CD4-positive, alpha-beta T cell (primary cell): ENCODE data around the gene RRM2. TPM values are rescaled to one million over a fixed set of nuclear protein-coding genes. Genes with fewer than 3 reads are reported as not detected.

ENCODE experiments used
- ATAC-seq: fragments of 200-7000 bp; cut with Tn5 transposase; one replicate; pipeline ENCODE4 v1.10.0; 2022; ENCODE audit warnings: mild to moderate bottlenecking; ENCODE audit not compliant: poor library complexity
- CTCF ChIA-PET: fragments of 350-600 bp; sonication (Branson Sonifier 250); formaldehyde crosslinking; loops from one replicate; lab custom pipeline; 2021; ENCODE audit warnings: antibody characterized with exemption, inconsistent platforms; lab: Charles Lee
- POLR2A ChIA-PET: fragments of 350-600 bp; sonication (Branson Sonifier 250); formaldehyde crosslinking; loops from one replicate; lab custom pipeline; 2021; ENCODE audit warnings: antibody characterized with exemption, inconsistent platforms; lab: Charles Lee
- DNase-seq, 14 experiments: peaks; one replicate each; pipeline ENCODE4 v3.0.0-alpha.2; 2013 to 2020; ENCODE audit warnings: mixed read lengths in 2 of 14
- H3K27ac ChIP-seq, 2 donors: one replicate each; pipeline versions ENCODE4 v1.5.1 to v1.7.0; 2013; ENCODE audit warnings: low read length in 2 of 2, low read depth in 1 of 2, mild to moderate bottlenecking in 1 of 2
- H3K27me3 ChIP-seq, 2 experiments: 1 replicate in 1 of 2; 2 replicates in 1 of 2; pipeline versions ENCODE4 v1.6.1 to v1.7.0; 2013; ENCODE audit warnings: low read length in 2 of 2, control low read depth in 1 of 2, mild to moderate bottlenecking in 1 of 2, moderate library complexity in 1 of 2; ENCODE audit not compliant: insufficient read depth in 2 of 2, control insufficient read depth in 1 of 2
- H3K36me3 ChIP-seq: one replicate; pipeline ENCODE4 v1.6.1; 2013; ENCODE audit warnings: low read length, control low read depth; ENCODE audit not compliant: insufficient read depth
- H3K4me1 ChIP-seq: one replicate; pipeline ENCODE4 v1.6.1; 2013; ENCODE audit warnings: low read length, control low read depth; ENCODE audit not compliant: insufficient read depth
- H3K4me3 ChIP-seq: one replicate; pipeline ENCODE4 v1.5.1; 2013; ENCODE audit warnings: mild to moderate bottlenecking, low read length, moderate library complexity
- H3K9me3 ChIP-seq, 2 experiments: 1 replicate in 1 of 2; 2 replicates in 1 of 2; pipeline versions ENCODE4 v1.6.1 to v1.7.0; 2013; ENCODE audit warnings: low read length in 2 of 2, mild to moderate bottlenecking in 2 of 2, control low read depth in 1 of 2, moderate library complexity in 1 of 2; ENCODE audit not compliant: control insufficient read depth in 1 of 2, insufficient read depth in 1 of 2
- H3K27ac Mint-ChIP-seq: one replicate; pipeline ENCODE4 v1.8.0; 2020; ENCODE audit warnings: mixed read lengths
- H3K27me3 Mint-ChIP-seq: one replicate; pipeline ENCODE4 v1.8.0; 2021; ENCODE audit warnings: mixed read lengths
- H3K36me3 Mint-ChIP-seq: one replicate; pipeline ENCODE4 v1.8.0; 2021; ENCODE audit warnings: low read depth, mixed read lengths
- H3K4me1 Mint-ChIP-seq: one replicate; pipeline ENCODE4 v1.8.0; 2021; ENCODE audit warnings: low read depth, mixed read lengths
- H3K4me3 Mint-ChIP-seq: one replicate; pipeline ENCODE4 v1.8.0; 2020; ENCODE audit warnings: mild to moderate bottlenecking, mixed read lengths
- H3K9me3 Mint-ChIP-seq: one replicate; pipeline ENCODE4 v1.8.0; 2020; ENCODE audit warnings: mixed read lengths
- intact Hi-C, 2 experiments: fragments of 100-400 bp; cut with DNase I in 1 of 2; cut with micrococcal nuclease in 1 of 2; formaldehyde crosslinking; loops; one replicate each; pipeline versions ENCODE4 v1.15.1 to v1.9.0; 2023 to 2025; cut with DNase I, micrococcal nuclease
- total RNA-seq, 174 experiments: library from RNA in 2 of 174; stranded (reverse) in 2 of 174; gene quantifications; one replicate each; pipeline ENCODE4 v1.2.3 and lab custom pipeline; 2021 to 2026
- TF ChIP-seq, protein P1 (sequence below): fragments of 200-600 bp; IDR thresholded peaks from one replicate; pipeline ENCODE4 v1.8.0; 2022; ENCODE audit warnings: antibody characterized with exemption, mild to moderate bottlenecking

RRM2 gene
- total RNA-seq, 2 experiments from 2014 or later, result 1.4 to 1.6 TPM

DNA sequence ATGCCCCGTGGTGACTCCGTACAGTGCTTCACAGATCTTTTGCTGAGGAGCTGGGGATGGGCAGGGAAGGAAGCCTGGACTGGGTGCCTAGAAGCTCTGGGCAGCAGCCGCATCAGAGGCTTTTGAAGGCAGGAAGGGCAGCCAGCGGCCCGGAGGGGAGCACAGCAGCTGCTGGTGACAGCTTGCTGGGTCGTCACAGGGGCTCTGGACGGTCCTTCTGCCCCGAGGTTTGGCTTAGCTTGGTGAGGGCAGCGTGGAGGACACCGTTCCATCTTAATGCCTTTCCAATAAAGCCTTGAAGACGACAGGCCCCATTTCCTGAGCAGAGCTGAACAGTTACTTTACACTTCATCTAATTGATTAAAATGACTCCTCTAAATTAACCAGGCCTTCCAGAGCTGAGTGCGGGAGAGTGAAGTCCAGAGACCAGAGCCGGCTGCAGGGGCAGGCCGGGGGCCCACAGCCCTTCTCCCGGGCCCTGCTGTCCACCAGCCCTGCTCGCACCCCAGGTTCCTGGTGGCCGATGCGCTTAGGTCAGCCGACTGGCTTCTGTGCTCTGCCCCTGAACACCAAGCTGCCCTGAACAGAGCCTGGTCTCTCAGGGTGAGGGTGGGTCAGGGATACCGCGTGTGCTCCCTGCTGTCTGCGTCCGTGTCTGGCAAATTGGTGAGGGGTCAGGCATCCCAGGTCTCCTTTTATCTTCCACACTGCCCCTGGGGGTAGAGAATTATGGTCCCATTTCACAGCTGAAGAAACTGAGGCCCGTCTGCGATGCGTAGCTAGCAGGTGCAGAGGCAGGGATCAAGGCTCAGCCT lies 43.5 kb downstream of the RRM2 start:
- no peak overlapping the region for H3K4me3 Mint-ChIP-seq
- H3K4me1 Mint-ChIP-seq, result no peaks in the 10 kb centered on the region
- H3K4me1 ChIP-seq, result peaks cover 3% of the 10 kb centered on the region
- no peak overlapping the region for H3K27ac ChIP-seq
- no peaks in the 10 kb centered on the region for H3K36me3 ChIP-seq
- H3K9me3 Mint-ChIP-seq, result no peaks in the 10 kb centered on the region
- H3K27me3 Mint-ChIP-seq, result no peaks in the 10 kb centered on the region
- no peak overlapping the region for H3K27ac Mint-ChIP-seq
- ATAC-seq, result no peak
- H3K36me3 Mint-ChIP-seq, result no peaks in the 10 kb centered on the region
- ChIA-PET POLR2A (interaction anchor here (0.5 kb wide), 1 partner anchor 47 kb away, joined by 3 read pairs; no protein-coding TSS in a partner anchor), CTCF (no interaction called here)
- no peaks in the 10 kb centered on the region for H3K9me3 ChIP-seq
- intact Hi-C loops, result no loop called here
- no peak overlapping the region for H3K4me3 ChIP-seq
- DNase-seq, result no peak
- TF ChIP-seq, protein P1, sequence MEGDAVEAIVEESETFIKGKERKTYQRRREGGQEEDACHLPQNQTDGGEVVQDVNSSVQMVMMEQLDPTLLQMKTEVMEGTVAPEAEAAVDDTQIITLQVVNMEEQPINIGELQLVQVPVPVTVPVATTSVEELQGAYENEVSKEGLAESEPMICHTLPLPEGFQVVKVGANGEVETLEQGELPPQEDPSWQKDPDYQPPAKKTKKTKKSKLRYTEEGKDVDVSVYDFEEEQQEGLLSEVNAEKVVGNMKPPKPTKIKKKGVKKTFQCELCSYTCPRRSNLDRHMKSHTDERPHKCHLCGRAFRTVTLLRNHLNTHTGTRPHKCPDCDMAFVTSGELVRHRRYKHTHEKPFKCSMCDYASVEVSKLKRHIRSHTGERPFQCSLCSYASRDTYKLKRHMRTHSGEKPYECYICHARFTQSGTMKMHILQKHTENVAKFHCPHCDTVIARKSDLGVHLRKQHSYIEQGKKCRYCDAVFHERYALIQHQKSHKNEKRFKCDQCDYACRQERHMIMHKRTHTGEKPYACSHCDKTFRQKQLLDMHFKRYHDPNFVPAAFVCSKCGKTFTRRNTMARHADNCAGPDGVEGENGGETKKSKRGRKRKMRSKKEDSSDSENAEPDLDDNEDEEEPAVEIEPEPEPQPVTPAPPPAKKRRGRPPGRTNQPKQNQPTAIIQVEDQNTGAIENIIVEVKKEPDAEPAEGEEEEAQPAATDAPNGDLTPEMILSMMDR, result no peak
- no peaks in the 10 kb centered on the region for H3K27me3 ChIP-seq

DNA sequence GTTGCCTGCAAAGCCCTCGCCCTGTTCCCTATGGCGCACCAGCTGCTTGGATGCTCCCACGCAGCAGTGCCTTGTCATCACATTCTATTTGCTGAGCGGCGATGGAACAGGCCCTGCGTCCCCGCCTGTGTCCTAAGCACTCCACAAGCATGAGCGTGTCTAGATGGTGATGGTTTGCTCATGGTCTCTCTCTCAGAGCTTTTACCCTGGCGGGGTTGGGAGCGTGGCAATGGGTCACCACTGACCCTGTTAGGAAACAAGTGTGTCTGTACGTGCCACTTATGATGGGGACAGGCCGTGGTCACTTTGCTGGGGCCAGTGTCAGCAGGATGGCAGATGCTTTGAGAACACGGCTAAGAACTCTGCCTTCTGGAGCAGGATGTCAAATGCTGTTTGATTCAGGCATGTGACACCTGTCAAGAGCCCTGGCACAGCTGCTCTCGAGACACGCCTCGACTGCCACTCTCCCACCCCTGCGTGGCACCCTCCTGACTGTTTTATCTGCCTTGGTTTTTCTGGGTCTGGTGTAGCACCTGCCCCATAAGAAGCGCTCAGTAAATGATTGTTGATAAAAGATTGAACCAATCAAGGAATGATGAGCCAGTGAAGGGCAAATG lies 44.2 kb downstream of the RRM2 start:
- DNase-seq (no peak), ATAC-seq (no peak)
- no peaks in the 10 kb centered on the region for H3K9me3 ChIP-seq
- CTCF ChIA-PET, result no interaction called here
- no peak overlapping the region for H3K27ac ChIP-seq
- H3K36me3 Mint-ChIP-seq, result no peaks in the 10 kb centered on the region
- POLR2A ChIA-PET, result no interaction called here
- no peaks in the 10 kb centered on the region for H3K9me3 Mint-ChIP-seq
- no peak overlapping the region for H3K27ac Mint-ChIP-seq
- no peaks in the 10 kb centered on the region for H3K36me3 ChIP-seq
- no peaks in the 10 kb centered on the region for H3K4me1 Mint-ChIP-seq
- no peak overlapping the region for H3K4me3 ChIP-seq
- intact Hi-C loops, result no loop called here
- H3K4me1 ChIP-seq, result peaks cover 3% of the 10 kb centered on the region
- no peaks in the 10 kb centered on the region for H3K27me3 Mint-ChIP-seq
- TF ChIP-seq, protein P1, result no peak
- H3K4me3 Mint-ChIP-seq, result no peak overlapping the region
- H3K27me3 ChIP-seq, result no peaks in the 10 kb centered on the region

DNA sequence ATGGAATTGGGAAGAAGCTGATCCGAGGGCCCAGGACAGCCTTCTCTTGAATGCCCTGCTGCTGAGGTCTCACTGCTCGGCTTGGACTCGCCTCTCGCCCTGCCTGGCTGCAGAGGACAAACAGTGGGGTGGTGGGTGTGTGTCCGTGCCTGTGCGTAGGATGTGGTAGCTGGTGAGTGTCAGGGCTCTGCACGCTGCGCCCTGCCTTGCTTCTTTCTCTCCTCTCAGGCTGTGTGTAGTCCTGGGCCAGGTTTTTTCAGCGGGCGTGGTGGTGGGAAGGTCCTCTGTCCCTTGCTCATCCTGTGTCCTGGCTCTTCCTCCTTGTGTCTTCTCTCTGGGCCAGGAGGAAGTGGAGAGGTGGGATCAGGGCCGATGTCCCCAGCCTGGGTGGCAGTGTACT lies 44.8 kb downstream of the RRM2 start:
- H3K27ac ChIP-seq, result no peak overlapping the region
- H3K27me3 ChIP-seq, result no peaks in the 10 kb centered on the region
- no peak overlapping the region for H3K27ac Mint-ChIP-seq
- ATAC-seq, result no peak
- H3K9me3 Mint-ChIP-seq, result no peaks in the 10 kb centered on the region
- no peak overlapping the region for H3K4me3 Mint-ChIP-seq
- DNase-seq, result no peak
- H3K4me1 ChIP-seq, result peaks cover 3% of the 10 kb centered on the region
- H3K4me3 ChIP-seq, result no peak overlapping the region
- CTCF ChIA-PET, result no interaction called here
- no peaks in the 10 kb centered on the region for H3K36me3 ChIP-seq
- H3K36me3 Mint-ChIP-seq, result no peaks in the 10 kb centered on the region
- POLR2A ChIA-PET, result no interaction called here
- H3K27me3 Mint-ChIP-seq, result no peaks in the 10 kb centered on the region
- H3K4me1 Mint-ChIP-seq, result no peaks in the 10 kb centered on the region
- intact Hi-C loops, result no loop called here
- no peaks in the 10 kb centered on the region for H3K9me3 ChIP-seq
- TF ChIP-seq, protein P1, result no peak
